Testis (tissue), 2 donors: Measurements from ENCODE around the gene IGSF9B.

Experiments
- CTCF ChIP-seq, 3 experiments: fragments of 450-650 bp in 2 of 3; fragments of 200-600 bp in 1 of 3; sonication (generic) in 1 of 3; IDR thresholded peaks; one replicate each; pipeline ENCODE4 v1.5.1; 2016 to 2019; ENCODE audit warnings: antibody characterized with exemption in 3 of 3, mild to moderate bottlenecking in 2 of 3, moderate library complexity in 1 of 3
- POLR2A ChIP-seq: fragments of 450-650 bp; IDR thresholded peaks from one replicate; pipeline ENCODE4 v1.6.1; 2017; ENCODE audit warnings: antibody characterized with exemption, mild to moderate bottlenecking, moderate library complexity

GRCh38 chr11:133950421-133950820 is 6.3 kb downstream of the IGSF9B start:
- no peak for TF ChIP-seq CTCF (IDR thresholded peaks at IDR 0.05)
- no peak for TF ChIP-seq POLR2A
